GM21367 (cell line): ENCODE results near the gene PELO.

Experiments
- ATAC-seq: cut with Tn5 transposase; IDR thresholded peaks from one replicate; pipeline ENCODE4 v1.9.1; 2021; ENCODE audit not compliant: unreplicated experiment

The PELO gene

GRCh38 chr5:52771343-52772039 lies 16.2 kb upstream of the PELO start:
- peak; percentile 95 for ATAC-seq

- no peak for ATAC-seq
Measured at GRCh38 chr5:52772668-52773067, 15.0 kb upstream of the PELO start.

- ATAC-seq = no peak
Measured at GRCh38 chr5:52773342-52773741, 14.4 kb upstream of the PELO start.

GRCh38 chr5:52774005-52774410 lies 13.7 kb upstream of the PELO start:
- ATAC-seq = no peak

GRCh38 chr5:52776116-52776515 lies 11.6 kb upstream of the PELO start:
- ATAC-seq = no peak

- ATAC-seq = no peak
Measured at GRCh38 chr5:52777186-52777585, 10.5 kb upstream of the PELO start.

- no peak for ATAC-seq
Measured at GRCh38 chr5:52778781-52779180, 8.9 kb upstream of the PELO start.

- no peak for ATAC-seq
Measured at GRCh38 chr5:52779213-52779612, 8.5 kb upstream of the PELO start.

- ATAC-seq = no peak
Measured at GRCh38 chr5:52783226-52783959, 4.3 kb upstream of the PELO start.

GRCh38 chr5:52784737-52785136 lies 3.0 kb upstream of the PELO start:
- ATAC-seq = no peak

GRCh38 chr5:52786391-52786790 lies 1.3 kb upstream of the PELO start:
- no peak for ATAC-seq

- peak; percentile 33 for ATAC-seq
Measured at GRCh38 chr5:52786949-52787599, 642 bp upstream of the PELO start.

- no peak for ATAC-seq
Measured at GRCh38 chr5:52788505-52788821, 747 bp downstream of the PELO start.

- no peak for ATAC-seq
Measured at GRCh38 chr5:52789378-52789777, 1.7 kb downstream of the PELO start.

- ATAC-seq = no peak
Measured at GRCh38 chr5:52789851-52790250, 2.1 kb downstream of the PELO start.

GRCh38 chr5:52791366-52791765 lies 3.6 kb downstream of the PELO start:
- no peak for ATAC-seq

- no peak for ATAC-seq
Measured at GRCh38 chr5:52794519-52794918, 6.8 kb downstream of the PELO start.

GRCh38 chr5:52796031-52796430 lies 8.3 kb downstream of the PELO start:
- no peak for ATAC-seq

- ATAC-seq = no peak
Measured at GRCh38 chr5:52796516-52797103, 8.9 kb downstream of the PELO start.

- no peak for ATAC-seq
Measured at GRCh38 chr5:52798938-52799337, 11.2 kb downstream of the PELO start.

GRCh38 chr5:52799358-52799982 lies 11.8 kb downstream of the PELO start:
- ATAC-seq = peak; percentile 19
